ENCODE measurements around the gene SMLR1. TPM values are rescaled to one million over a fixed set of nuclear protein-coding genes. Genes with fewer than 3 reads are reported as not detected.
A peak's percentile ranks its signal among the peaks of the same experiment; 100 is the strongest.

Gene SMLR1
- total and polyA plus RNA-seq, 12 donors, result not detected

DNA sequence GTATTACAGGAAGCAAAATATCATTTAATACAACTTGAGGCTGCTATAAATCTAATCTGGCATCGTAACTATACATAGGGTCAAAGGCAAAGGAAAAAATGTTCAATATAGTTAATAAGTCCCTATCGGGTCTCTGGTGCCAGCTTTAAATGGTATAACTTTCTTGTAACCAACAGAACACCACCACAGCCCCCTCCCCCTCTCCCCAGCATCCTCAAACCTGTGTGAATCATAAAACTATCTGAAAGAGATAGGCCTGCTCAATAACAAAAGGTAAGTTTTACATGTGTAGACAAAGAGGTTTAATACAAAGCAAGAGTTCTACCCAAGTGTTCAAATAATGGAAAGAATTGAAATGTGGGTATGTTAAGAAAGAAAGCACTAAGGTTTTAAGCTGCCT, 12.2 kb downstream of the SMLR1 start:
- WGBS, 2 donors, result 89 to 90% methylated on average over 2 of the region's 2 CpGs
- TF ChIP-seq, protein P1, sequence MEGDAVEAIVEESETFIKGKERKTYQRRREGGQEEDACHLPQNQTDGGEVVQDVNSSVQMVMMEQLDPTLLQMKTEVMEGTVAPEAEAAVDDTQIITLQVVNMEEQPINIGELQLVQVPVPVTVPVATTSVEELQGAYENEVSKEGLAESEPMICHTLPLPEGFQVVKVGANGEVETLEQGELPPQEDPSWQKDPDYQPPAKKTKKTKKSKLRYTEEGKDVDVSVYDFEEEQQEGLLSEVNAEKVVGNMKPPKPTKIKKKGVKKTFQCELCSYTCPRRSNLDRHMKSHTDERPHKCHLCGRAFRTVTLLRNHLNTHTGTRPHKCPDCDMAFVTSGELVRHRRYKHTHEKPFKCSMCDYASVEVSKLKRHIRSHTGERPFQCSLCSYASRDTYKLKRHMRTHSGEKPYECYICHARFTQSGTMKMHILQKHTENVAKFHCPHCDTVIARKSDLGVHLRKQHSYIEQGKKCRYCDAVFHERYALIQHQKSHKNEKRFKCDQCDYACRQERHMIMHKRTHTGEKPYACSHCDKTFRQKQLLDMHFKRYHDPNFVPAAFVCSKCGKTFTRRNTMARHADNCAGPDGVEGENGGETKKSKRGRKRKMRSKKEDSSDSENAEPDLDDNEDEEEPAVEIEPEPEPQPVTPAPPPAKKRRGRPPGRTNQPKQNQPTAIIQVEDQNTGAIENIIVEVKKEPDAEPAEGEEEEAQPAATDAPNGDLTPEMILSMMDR (IDR thresholded peaks at IDR 0.05), result no peak
- Histone ChIP-seq H3K4me3 (no peak overlapping the region), H3K36me3 (peaks cover 0 to 40% (median 6%) of the 10 kb centered on the region in 9 donors), H3K4me1 (no peaks in the 10 kb centered on the region), H3K27ac (no peak overlapping the region), H3K9me3 (no peaks in the 10 kb centered on the region), H3K27me3 (no peaks in the 10 kb centered on the region)
- ATAC-seq (no peak), DNase-seq (no peak)
- intact Hi-C loops (cut with DNase I), result no loop called here

DNA sequence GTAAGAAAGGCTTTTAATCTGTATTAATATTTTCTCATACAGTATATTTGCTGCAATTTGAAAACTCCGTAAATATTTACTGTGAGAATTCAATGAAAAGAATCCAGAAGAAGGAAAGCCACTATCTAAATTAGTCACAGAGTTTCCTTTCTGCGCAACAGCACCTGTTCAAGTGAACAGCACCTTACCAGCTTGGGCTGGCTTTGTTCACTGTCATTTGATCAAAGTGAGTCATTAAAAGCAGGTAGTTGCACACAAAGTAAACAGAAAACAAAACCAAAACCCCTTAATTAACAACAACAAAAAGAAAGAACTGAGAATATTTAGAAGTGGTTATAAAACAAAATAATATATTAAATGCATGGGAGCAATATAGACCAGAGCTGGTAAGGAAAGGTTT, 12.8 kb downstream of the SMLR1 start:
- no peaks in the 10 kb centered on the region for H3K9me3 ChIP-seq
- H3K4me3 ChIP-seq, result no peak overlapping the region
- H3K36me3 ChIP-seq, result peaks cover 0 to 40% (median 6%) of the 10 kb centered on the region in 9 donors
- no peak for ATAC-seq
- no peak for DNase-seq
- no peaks in the 10 kb centered on the region for H3K27me3 ChIP-seq
- intact Hi-C loops (cut with DNase I), result loop anchor here in 3 of 10 donors (10.0 kb wide), 1 partner anchor 515 kb away; no protein-coding TSS in a partner anchor
- no peak overlapping the region for H3K27ac ChIP-seq
- TF ChIP-seq, protein P1 (IDR thresholded peaks at IDR 0.05), result no peak
- H3K4me1 ChIP-seq, result no peaks in the 10 kb centered on the region
- 94 to 96% methylated on average over 2 of the region's 2 CpGs for WGBS, 2 donors

DNA sequence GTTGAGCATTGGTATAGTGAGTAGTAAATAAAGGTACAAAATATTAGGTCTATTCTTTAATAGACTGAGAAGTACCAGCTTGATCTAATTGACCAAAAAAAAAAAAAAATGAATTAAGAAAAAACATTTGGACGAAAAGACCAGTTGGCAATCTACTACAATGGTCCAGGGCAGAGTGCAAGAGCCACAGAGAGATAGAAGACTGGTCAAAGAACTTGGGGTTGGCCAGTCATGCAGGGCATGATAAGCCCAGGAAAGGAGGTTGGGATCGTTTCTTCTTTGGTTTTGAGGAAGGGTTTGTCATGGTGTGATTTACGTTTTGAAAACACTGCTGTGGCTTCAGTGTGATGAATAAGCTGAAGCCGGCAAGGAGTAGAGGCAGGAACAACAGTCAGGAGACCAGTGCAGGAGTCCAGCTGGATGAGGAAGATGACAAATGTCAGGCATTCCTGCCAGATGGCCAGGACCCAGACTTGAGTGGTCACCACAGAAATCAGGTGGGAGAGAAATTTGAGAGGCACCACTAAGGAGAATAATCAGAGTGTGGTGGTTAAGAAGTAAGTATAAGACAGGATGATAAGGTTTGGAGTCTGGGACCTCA, 14.0 kb downstream of the SMLR1 start:
- WGBS, 2 donors, result 77 to 83% methylated on average over 4 of the region's 4 CpGs
- ATAC-seq (peak in 1 of 8 donors; percentile 24), DNase-seq (no peak)
- H3K27ac ChIP-seq, result no peak overlapping the region
- H3K27me3 ChIP-seq, result no peaks in the 10 kb centered on the region
- H3K4me1 ChIP-seq, result no peaks in the 10 kb centered on the region
- no peaks in the 10 kb centered on the region for H3K9me3 ChIP-seq
- intact Hi-C loops (cut with DNase I), result loop anchor here in 3 of 10 donors (10.0 kb wide), 1 partner anchor 516 kb away; no protein-coding TSS in a partner anchor
- peaks cover 0 to 40% (median 6%) of the 10 kb centered on the region in 9 donors for H3K36me3 ChIP-seq
- TF ChIP-seq, protein P1 (IDR thresholded peaks at IDR 0.05), result no peak
- no peak overlapping the region for H3K4me3 ChIP-seq

DNA sequence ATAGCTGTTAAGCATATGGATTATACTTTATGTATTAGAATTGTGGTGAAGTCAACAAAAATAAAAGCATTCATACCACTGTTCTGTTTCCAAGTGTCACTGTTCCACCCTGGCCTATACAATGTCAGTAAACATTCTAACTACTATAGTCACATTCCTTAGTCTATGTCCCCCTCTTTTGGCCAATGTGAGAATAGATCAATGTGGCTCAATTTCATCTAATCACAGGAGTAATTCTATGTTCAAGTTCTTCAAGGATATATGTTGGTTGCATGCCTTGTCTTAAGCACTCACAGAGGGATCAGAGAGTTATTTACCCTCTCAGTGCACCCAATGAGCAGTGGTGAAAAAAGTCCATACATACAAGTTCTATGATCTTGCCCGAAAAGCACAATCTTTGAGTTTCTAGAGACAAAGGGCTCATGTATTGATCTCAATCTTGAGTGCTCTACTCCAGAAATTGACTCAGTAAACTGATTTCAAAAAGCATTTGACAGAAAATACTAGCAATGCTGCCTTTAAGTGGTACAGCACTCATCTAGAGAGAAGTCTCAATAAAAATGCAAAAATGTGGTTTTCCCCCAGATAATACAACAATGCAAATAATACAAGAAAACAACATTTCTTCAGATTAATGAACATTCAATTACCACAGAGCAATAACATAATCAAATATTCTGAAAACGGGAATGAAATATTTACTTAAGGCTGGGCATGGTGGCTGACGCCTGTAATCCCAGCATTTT, 16.5 kb downstream of the SMLR1 start:
- no peaks in the 10 kb centered on the region for H3K9me3 ChIP-seq
- H3K36me3 ChIP-seq, result peaks cover 0 to 32% (median 6%) of the 10 kb centered on the region in 9 donors
- WGBS, 2 donors, result 77 to 79% methylated on average over 3 of the region's 3 CpGs
- intact Hi-C loops (cut with DNase I), result loop anchor here in 3 of 10 donors (10.0 kb wide), 1 partner anchor 519 kb away; no protein-coding TSS in a partner anchor
- H3K27ac ChIP-seq, result no peak overlapping the region
- peaks cover 0 to 20% (median 6%) of the 10 kb centered on the region in 9 donors for H3K4me1 ChIP-seq
- DNase-seq (no peak), ATAC-seq (peak in 1 of 8 donors; percentile 48)
- TF ChIP-seq, protein P1 (IDR thresholded peaks at IDR 0.05), result peak in 7 of 9 donors; percentile 22 to 55 (median 47)
- no peaks in the 10 kb centered on the region for H3K27me3 ChIP-seq
- no peak overlapping the region for H3K4me3 ChIP-seq
